ENCODE data around the gene TMPRSS3.

The TMPRSS3 gene

GRCh38 chr21:42440187-42440792 is 44.4 kb upstream of the TMPRSS3 start:
- DNase-seq (ENCODE audit: low read depth), result no peak
- no peak overlapping the region for H3K4me3 ChIP-seq (ENCODE audit: low read depth, low read length)
- no peak for TF ChIP-seq CTCF (IDR thresholded peaks at IDR 0.05; ENCODE audit: low read depth, low read length, missing control alignments)

GRCh38 chr21:42439284-42440186 is 43.7 kb upstream of the TMPRSS3 start:
- DNase-seq (ENCODE audit: low read depth), result no peak
- TF ChIP-seq CTCF (IDR thresholded peaks at IDR 0.05; ENCODE audit: low read depth, low read length, missing control alignments), result no peak

GRCh38 chr21:42438316-42439205 is 42.7 kb upstream of the TMPRSS3 start:
- no peak overlapping the region for H3K4me3 ChIP-seq (ENCODE audit: low read depth, low read length)
- no peak for DNase-seq (ENCODE audit: low read depth)
- TF ChIP-seq CTCF (IDR thresholded peaks at IDR 0.05; ENCODE audit: low read depth, low read length, missing control alignments), result no peak

More at GRCh38 chr21:42439284-42440186, 43.7 kb upstream of the TMPRSS3 start:
- no peak overlapping the region for H3K4me3 ChIP-seq (ENCODE audit: low read depth, low read length)

- no peak for TF ChIP-seq CTCF (IDR thresholded peaks at IDR 0.05; ENCODE audit: low read depth, low read length, missing control alignments)
- no peak overlapping the region for H3K4me3 ChIP-seq (ENCODE audit: low read depth, low read length)
- DNase-seq (ENCODE audit: low read depth), result no peak
These were observed 41.9 kb upstream of the TMPRSS3 start for GRCh38 chr21:42437786-42438185.

- no peak for TF ChIP-seq CTCF (IDR thresholded peaks at IDR 0.05; ENCODE audit: low read depth, low read length, missing control alignments)
- H3K4me3 ChIP-seq (ENCODE audit: low read depth, low read length), result no peak overlapping the region
- no peak for DNase-seq (ENCODE audit: low read depth)
These were observed 41.1 kb upstream of the TMPRSS3 start for GRCh38 chr21:42436914-42437313.

GRCh38 chr21:42435833-42436232 is 40.0 kb upstream of the TMPRSS3 start:
- H3K4me3 ChIP-seq (ENCODE audit: low read depth, low read length), result no peak overlapping the region
- no peak for DNase-seq (ENCODE audit: low read depth)
- no peak for TF ChIP-seq CTCF (IDR thresholded peaks at IDR 0.05; ENCODE audit: low read depth, low read length, missing control alignments)

All from GM12864 (cell line).